IPS-15b (cell line): ENCODE results near the gene FBP1.
"Not testable (repeated sequence)": the region's sequence is repeated elsewhere in the genome, so short reads cannot be mapped to it uniquely, and the experiment has no call there.

Source experiments
- H3K27me3 ChIP-seq: one replicate; pipeline ENCODE4 v1.6.1; 2013; ENCODE audit warnings: low read length; ENCODE audit not compliant: control insufficient read depth, insufficient read depth
- H3K36me3 ChIP-seq: one replicate; pipeline ENCODE4 v1.6.1; 2013; ENCODE audit warnings: low read length; ENCODE audit not compliant: control insufficient read depth, insufficient read depth
- H3K4me1 ChIP-seq: one replicate; pipeline ENCODE4 v1.6.1; 2013; ENCODE audit warnings: mild to moderate bottlenecking, low read length; ENCODE audit not compliant: control insufficient read depth, insufficient read depth
- H3K4me3 ChIP-seq: one replicate; pipeline ENCODE4 v1.5.1; 2013; ENCODE audit warnings: low read depth, low read length
- H3K9ac ChIP-seq: one replicate; pipeline ENCODE4 v1.6.1; 2013; ENCODE audit warnings: low read depth, mild to moderate bottlenecking, low read length
- H3K9me3 ChIP-seq: one replicate; pipeline ENCODE4 v1.6.1; 2013; ENCODE audit warnings: mild to moderate bottlenecking, low read length; ENCODE audit not compliant: control insufficient read depth, insufficient read depth

FBP1 gene

DNA sequence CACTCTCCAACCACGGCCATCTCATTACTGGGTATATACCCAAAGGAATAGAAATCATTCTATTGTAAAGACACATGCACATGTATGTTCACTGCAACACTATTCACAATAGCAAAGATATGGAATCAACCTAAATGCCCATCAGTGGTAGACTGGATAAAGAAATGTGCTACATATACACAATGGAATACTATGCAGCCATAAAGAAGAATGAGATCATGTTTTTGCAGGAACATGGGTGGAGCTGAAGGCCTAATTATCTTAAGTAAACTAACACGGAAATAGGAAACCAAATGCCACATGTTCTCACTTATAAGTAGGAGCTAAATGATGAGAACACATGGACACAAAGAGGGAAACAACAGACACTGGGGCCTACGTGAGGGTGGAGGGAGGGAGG lies 75.0 kb downstream of the FBP1 start:
- H3K9ac ChIP-seq, H3K4me1 ChIP-seq, H3K27me3 ChIP-seq, H3K4me3 ChIP-seq, H3K9me3 ChIP-seq, H3K36me3 ChIP-seq: not testable (repeated sequence)

DNA sequence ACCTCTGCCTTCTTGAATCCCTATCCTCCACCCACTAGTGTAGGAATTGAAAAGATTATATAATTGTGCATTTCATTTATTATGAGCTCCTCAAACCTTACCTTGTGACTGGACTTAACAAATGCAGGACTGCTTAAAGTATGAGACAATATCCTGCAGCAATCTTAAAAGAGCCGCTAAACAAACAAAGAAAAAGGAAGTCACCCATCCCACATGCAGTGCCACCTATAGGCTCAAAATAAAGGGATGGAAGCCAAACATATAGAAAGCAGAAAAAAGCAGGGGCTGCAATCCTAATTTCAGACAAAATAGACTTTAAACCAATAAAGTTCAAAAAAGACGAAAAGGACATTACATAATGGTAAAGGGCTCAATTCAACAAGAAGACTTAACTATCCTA lies 75.8 kb downstream of the FBP1 start:
- H3K9me3 ChIP-seq = no peaks in the 10 kb centered on the region
- H3K27me3 ChIP-seq = no peaks in the 10 kb centered on the region
- no peak overlapping the region for H3K9ac ChIP-seq
- no peak overlapping the region for H3K4me3 ChIP-seq
- H3K36me3 ChIP-seq = peaks cover 12% of the 10 kb centered on the region
- H3K4me1 ChIP-seq = no peaks in the 10 kb centered on the region

DNA sequence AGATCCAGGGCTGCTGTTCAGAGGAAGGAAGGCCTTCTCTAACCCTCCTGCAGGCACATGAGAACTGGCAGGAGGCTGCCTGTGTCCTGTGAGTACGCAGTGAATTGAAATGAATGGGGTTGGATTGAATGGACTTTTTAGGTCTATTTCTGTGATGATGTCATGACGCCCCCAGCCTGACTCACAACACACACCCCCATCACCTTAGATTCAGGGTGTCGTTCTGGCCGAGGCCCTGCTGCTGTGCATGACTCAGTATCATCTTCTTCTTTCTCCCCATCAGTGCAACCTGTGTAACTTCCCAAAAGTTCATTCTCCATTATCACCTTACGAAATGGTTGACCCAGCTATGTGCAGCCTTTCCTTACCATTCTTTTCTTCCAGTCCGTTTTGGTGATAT lies 79.1 kb downstream of the FBP1 start:
- no peak overlapping the region for H3K4me3 ChIP-seq
- no peaks in the 10 kb centered on the region for H3K9me3 ChIP-seq

DNA sequence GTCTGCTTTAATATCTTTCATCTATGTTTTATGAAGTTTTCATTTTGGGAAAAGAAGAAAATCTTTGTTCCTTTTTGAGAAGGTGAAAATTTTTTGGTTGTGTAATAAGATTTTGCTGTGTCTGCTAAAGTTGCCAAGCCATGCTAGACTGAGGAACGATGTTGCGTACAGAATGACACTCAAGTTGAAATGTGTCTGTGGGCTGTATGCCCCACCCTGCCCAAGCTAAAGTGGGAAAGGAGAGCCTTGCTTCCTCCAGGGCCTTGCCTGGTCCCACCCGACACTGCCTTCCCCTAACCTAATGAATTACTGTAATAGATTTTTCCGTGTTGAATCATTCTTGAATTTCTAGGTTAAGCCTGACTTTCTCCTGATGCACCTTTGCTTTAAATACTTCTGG lies 81.9 kb downstream of the FBP1 start:
- Histone ChIP-seq H3K9me3 (no peaks in the 10 kb centered on the region), H3K27me3 (no peaks in the 10 kb centered on the region), H3K4me3 (no peak overlapping the region), H3K4me1 (no peaks in the 10 kb centered on the region), H3K9ac (no peak overlapping the region), H3K36me3 (peaks cover 12% of the 10 kb centered on the region)

More for the DNA sequence above, 79.1 kb downstream of the FBP1 start:
- H3K27me3 ChIP-seq = no peaks in the 10 kb centered on the region
- H3K9ac ChIP-seq = no peak overlapping the region
- no peaks in the 10 kb centered on the region for H3K4me1 ChIP-seq
- peaks cover 12% of the 10 kb centered on the region for H3K36me3 ChIP-seq

DNA sequence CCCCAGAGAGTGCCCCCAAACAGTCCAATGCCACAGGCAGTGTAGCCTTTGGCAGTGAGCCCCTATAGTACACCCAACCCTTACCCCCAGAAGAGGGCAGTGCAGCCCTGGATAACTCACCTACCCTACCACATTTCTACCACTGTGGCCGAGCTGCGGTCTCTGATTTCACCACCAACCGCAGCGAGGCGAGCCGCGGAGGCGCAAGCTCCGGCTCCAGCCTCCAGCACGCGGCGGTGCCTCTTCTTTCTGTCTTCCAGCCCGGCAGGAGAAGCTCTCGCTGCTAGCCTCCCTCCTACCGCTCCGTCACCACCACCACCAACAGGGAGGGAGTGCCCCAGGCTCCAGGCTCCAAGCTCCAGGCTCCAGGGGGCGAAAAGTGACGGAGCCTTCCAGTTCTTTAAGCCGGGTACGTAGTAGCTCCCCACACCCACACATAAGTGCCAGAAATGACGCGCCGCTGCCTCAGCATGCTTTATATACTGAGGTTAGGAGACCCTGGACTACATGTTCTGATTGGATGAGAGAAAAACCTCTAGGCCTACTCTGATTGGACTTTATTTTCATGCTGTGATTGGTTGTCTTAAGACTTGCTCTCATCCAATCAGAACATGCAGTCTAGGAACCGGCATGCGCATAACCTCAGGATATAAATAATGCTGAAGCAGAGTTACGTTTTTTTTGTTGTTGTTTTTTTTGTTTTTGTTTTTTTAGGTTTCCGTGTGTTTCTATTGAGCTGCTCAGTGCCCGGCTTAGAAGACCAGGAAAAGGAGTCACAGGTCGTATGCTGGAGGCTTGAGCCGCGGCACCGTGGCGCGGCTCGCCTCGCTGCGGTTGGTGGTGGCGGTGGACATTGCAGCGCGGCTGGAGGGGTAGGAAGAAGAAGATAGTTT lies 84.6 kb downstream of the FBP1 start, which contains the start of gene PCAT7:
TSS of gene PCAT7 (plus strand) at position 645 of the 893 bp plus-strand sequence.
- no peaks in the 10 kb centered on the region for H3K27me3 ChIP-seq
- peak within 1 kb of the TSS; percentile 87 for H3K4me3 ChIP-seq
- H3K9me3 ChIP-seq = no peaks in the 10 kb centered on the region
- peak within 1 kb of the TSS; percentile 81 for H3K9ac ChIP-seq
- no peaks in the 10 kb centered on the region for H3K4me1 ChIP-seq
- peaks cover 7% of the 10 kb centered on the region for H3K36me3 ChIP-seq

DNA sequence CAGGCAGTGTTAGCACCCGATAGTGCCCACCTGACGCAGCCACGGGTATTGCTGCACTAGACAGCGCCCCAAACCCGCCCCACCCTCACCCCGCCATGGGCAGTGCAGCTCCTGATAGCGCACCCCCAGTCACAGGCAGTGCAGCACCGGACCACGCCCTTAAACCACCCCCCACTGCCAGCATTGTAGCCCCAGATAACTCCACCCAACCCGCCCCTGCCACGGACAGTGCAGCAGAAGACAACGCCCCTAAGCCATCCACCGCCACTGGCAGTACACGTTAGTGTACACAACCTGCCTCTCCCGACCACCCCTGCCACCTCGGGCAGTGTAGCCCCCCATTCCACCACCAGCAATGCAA lies 85.3 kb downstream of the FBP1 start:
- peak overlapping the region; percentile 80 for H3K9ac ChIP-seq
- peaks cover 2% of the 10 kb centered on the region for H3K36me3 ChIP-seq
- H3K4me3 ChIP-seq = peak overlapping the region; percentile 87
- H3K4me1 ChIP-seq = no peaks in the 10 kb centered on the region
- H3K27me3 ChIP-seq = no peaks in the 10 kb centered on the region
- no peaks in the 10 kb centered on the region for H3K9me3 ChIP-seq
